GM21786 (cell line): ENCODE results near the gene LMF2.

ENCODE experiments used
- ATAC-seq: cut with Tn5 transposase; IDR thresholded peaks from one replicate; pipeline ENCODE4 v1.9.1; 2021; ENCODE audit not compliant: unreplicated experiment

The LMF2 gene

DNA sequence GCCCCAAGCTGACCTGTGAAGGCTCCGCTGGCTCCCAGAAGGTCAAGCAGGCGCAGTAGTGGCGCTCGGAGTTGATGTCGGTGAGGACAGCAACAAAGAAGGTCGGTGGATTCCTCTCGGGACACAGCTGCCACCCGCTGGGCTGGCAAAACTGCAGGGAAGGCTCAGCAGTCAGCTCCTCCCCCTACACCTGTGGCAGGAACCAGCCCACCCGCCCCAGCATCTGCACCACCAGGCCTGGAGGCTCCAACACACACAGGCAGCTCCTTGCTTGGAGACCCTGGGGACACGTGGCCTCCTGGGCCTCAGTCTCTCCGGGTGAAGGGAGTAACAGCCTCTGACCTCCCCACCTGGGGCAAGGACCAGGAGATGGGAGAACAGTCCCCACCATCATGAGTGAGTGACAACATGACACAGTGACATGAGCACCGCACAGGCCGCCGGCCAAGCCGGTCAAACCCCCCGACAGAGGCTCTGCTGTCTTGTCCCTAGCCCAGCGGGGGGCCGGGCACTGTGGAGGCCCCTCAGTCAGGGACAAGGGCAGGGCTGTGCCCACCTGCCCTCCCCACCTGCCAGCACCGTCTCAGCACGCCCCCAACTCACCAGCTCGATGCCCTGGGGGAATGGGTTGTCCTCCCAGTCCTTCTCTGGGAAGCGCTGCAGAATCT, 39.6 kb downstream of the LMF2 start:
- ATAC-seq: no peak

DNA sequence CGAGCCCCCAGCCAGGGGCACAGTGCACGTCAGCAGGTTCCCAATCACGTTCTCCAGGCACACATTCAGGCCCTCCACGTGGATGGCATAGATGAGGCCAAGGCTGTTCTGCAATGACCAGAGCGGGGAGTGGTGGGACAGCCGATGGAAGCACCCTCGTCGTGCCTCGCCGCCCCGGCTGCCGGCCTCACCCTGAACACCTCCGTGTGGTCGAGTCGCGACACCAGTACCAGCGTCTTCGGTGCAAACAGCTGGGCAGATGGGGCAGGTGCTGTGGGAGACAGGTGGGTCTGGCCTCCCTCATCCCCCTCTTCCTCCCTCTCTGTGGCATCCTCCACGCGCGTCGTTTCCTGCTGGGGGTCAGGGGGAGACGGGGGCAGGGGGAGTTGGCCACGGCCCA, 40.2 kb downstream of the LMF2 start:
- no peak for ATAC-seq

DNA sequence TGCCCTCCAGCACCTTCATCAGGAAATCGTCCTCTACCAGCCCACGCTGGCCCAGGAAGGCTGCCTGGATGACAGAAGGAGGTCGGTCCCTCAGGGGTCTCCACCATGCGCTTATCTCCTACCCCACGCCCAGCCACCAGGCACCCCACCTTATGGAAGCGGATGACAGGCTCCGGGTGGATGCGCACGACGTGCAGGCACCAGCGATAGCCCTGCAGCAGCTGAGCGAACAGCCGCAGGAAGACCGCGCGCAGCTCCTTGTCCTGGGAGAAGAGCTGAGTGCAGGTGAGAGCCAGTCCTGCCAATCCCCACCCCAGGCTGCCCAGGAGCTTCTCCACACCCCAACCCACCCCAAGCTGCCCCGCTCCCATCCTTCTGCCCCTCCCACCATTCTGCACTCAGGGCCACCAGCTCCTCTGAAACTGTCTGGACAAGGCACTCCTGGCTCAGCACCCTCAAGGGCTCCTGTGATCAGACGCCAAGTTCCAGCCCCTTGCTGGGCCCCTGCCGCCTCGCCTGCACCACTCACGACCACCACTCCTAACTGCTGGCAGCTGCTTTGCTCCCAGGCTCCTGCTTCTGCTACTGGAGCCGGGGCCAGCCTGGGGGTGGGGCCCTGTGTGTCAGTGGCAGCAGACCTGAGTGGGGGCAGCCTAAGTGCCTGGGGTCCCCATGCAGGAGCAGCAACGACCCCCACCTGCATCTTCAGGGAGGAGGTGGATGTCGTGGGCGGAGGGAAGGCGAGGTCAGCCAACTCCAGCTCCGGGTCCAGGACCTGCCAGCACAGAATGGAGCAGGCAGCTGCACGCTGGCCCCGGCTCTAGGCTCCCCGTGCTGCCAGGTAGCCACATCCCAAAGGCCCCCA, 42.2 kb downstream of the LMF2 start:
- no peak for ATAC-seq

DNA sequence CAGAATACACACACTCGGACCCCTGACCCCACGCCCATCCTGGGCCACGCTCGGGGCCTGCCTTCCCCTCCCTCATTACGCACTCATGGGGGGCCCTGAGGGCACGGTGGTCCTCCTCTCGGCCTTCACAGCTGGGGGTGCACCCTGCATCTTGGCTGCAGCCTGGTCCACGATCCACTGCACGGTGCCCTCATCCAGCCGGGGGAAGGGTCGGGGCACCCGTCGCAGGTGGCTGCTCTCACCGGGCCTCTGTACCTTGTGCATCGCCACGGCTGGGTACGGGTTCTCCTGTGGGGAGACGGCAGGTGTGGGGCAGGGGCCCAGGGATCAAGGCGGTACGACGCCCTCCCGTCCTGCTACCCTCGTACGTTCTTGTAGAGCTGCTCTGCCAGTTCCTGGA, 43.1 kb downstream of the LMF2 start:
- no peak for ATAC-seq

DNA sequence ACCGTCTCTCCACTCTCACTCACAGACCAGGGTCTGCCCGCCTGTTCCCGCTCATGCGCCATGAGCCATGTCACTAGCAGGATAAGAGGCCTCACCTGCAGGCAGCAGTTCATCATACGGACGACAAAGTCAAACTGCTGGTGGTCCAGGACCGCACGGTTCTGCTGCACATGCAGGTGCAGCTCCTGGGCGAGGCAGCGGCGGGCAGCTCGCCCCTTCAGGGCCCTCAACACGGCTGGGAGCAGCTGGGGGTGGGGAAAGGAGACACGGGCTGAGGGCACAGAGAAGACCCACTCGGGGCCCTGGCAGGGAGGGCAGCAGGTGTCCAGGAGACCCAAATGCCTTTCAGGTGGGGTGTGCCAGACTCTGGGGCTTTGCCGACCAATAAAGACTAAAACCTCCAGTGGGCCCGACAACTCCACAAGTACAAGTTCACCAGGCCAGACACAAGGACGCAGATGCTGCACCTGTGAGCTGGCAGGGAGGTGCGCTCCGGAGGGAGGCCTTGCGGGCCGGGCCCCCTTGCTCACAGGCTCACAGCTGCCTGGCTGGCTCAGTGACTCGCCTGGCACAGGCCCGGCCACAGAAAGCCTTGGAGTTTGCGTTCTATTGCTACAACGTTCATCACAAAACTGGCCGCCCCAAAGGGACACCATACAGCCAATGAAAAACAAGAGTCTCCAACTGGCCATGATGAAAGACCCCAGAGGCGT, 44.2 kb downstream of the LMF2 start:
- no peak for ATAC-seq

DNA sequence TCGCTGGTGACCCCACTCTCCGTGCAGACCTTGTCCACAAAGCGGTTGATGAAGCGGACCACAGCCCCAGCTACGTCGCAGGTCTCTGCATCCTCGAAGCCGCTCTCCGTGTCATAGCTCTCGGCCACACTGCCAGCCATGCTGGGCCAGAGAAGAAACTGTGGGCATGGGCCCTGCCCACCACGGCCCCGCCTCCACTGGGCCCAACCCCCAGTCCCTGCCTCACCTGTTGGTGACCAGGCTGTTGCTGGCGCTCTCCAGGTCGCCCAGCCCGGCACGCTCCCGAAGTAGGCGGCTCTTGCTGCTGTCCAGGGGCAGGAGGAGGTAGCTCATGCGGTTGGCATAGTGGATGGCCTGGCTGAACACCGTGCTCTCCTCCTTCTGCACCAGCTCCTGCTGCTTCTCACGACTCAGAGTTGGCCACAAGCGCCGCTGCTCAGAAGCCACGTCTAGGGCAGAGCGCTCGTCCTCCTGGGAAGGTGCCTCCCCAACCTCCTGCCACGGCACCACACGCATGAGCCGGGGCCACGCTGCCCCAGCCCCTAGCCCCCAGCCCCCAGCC, 45.4 kb downstream of the LMF2 start:
- ATAC-seq: no peak

DNA sequence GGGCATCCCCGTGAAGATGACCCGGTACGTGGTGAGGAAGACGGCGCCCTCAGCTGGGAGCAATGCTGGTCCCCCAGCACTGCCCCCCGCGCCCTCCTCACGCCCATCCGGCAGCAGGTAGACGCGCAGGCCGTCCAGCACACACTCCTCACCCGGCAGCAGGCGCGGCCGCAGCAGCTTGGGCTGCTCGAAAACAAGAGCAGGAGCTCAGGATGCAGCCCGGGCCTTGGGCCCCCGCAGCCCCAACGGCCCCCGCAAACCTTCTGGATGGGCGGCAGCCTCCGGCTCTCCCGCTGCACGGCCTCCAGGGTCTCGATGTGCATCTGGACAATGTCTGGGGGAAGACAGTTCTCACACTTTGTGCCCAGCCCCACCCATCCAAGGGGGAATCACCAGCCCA, 46.0 kb downstream of the LMF2 start:
- ATAC-seq: no peak

DNA sequence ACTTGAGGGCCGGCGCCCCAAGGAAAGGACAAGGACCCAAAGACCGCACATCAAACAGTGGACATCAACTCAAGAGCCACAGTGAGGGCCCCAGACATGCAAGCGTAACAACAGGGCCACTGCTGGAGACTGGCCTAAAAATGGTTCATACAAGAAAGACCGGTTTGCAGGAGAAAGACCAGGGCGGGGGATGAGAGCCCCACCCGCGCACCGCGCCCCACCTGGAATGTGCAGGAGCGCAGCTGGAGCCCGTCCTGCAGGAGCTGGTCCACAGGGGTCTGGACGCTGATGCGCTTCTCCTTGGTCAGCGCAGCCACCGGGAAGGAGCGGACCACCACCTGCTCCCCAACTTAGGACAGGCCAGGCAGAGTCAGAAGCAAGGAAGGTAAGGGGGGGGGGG, 46.6 kb downstream of the LMF2 start:
- no peak for ATAC-seq

DNA sequence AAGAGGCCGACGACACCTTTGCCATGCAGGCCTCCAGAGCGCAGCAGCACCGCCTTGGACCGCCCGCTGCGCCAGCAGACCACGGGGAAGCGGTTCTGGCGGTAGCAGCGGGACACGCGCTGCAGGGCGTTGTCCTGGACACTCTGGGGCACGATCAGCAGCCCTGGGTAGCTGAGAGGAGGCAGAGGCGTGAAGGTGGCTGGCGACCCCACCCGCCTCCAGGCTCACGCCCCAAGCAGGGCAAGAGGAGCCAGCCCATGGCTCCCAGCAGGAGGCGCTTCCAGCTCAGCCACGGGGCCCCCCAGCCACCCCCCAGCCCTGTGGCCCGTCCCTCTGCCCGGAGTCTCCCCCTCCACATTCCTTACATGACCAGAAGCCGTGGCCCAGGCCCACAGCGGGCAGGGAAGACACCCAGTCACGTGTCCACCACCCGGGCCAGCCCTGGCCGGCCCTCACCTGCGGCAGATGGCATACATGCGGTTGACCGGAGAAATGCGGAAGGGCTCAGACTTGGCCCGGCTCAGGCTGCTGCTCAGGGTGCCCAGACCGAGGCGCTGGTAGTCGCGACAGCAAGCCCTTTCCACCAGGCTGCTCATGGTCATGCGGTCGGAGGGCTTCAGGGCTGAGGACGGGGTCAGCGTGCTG, 47.9 kb downstream of the LMF2 start:
- no peak for ATAC-seq

DNA sequence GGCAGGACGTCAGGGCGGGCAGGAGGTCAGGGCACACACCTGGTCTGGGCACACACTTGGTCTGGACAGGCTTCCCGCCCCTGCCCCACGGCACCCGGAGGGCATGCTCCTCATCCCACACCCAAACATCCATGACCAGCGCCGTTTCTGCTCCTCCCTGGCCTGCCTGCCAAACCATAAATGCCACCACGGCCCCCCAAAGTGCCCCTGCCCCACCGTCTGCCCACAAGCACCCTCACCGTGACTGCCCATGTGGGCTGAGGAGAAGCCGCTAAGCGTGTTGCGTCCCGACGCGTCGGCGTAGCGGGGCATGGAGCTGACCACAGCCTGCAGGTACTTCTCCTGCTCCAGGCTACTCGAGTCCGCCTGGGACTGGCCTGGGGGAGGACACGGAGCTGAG, 48.5 kb downstream of the LMF2 start:
- ATAC-seq: no peak

DNA sequence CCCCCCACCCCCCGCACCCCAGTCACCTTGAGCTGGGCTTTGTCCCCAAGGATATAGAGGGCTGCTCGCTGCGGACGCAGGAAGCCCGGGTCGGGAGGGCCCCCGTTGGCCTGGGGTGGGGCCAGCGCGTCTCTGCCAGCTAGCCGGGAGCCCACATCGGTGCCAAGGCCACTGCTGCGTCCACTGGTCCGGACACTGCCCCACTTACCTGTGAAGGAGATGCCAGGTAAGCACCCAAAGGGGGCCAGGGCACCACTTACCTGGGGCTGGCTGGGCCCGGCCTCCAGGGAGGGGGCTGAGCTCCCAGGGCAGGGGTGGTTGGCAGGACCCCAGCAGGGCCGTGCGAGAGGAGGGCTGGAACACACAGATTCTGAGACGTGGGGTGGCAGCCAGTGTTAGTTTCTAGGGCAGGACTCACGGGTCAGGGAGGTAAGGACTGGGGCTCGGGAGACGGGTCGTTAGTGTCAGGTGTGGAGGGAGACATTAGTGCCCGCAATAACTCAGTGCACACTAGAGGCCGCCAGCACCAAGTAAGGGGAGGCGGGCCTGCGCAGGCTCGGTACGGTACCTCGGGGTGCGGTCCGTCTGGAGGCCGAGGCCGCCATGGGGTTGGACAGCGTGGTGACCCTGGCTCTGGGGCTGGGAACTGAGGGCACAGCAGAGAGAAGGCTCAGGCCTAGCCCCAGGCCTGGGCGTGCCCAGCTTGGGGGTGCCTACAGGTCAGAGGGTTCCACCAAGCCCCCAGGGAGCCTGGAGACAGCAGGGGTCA, 50.9 kb downstream of the LMF2 start:
- ATAC-seq: no peak

DNA sequence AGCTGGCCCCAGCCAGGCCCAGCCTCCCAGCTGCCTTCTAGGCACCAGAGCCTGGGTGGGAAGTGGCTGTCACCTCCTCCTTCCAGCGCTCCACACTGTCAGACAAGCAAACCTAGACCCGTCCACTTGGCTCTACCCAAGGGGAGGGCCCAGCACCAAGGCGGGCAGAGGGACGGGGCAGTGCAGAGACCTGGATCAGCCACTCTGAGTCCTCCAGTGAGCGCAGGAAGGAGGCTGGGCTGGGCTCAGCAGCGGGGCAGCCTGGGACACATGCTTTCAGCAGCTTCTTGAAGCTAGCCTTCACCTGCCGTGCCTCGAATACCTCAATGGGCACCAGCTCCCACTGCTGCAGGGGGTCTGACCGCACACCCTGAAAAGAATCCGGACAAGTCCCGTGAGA, 51.5 kb downstream of the LMF2 start:
- ATAC-seq: no peak

DNA sequence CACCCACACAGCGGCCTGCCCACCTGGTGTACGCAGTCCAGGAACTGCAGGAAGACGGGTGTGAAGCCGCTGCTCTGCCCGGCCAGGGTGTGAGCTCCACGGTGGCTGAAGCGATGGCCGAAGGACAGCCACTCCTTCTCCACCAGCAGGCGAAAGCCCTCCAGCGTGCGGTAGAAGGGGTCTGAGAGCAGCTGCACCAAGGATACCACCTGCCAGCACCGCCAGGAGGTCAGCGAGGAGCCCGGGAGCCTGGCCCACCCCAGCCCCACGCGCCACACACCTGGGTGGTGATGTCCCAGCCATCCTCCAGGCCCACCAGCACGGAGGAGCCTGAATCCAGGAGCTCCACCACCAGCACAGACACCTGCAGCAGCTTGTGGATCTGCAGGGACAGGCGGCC, 52.3 kb downstream of the LMF2 start:
- ATAC-seq: no peak

DNA sequence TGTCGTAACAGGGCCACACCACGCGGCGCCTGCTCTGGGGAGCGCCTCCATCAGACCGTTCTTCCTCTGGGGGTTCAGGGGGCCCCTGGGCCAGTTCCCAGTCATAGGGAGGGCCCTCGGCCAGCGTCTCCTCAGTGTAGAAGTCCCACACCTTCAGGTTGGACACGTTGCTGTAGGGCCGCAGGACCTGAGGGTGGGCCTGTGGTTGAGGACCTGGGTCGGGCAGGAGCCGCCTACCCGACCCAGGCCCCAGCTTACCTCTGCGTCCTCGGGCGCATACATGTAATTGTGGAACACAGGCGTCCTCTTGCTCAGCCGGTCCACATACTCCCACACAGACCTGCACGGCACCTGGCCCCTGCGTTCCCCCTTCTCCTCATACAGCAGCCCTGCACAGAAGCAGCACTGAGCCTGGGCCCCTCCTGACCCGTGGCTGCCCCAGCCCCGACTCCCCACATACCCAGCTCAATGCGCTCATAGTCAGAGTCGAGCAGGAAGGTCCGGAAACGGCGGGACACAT, 52.9 kb downstream of the LMF2 start:
- ATAC-seq: no peak
